Omental fat pad (tissue), 4 donors: ENCODE results near the gene CLBA1. TPM values are rescaled to one million over a fixed set of nuclear protein-coding genes. Genes with fewer than 3 reads are reported as not detected.
A peak's percentile ranks its signal among the peaks of the same experiment; 100 is the strongest.

Experiments used
- ATAC-seq: fragments of 150-250 bp; one replicate; pipeline ENCODE4 v1.9.1; 2016; ENCODE audit warnings: mild to moderate bottlenecking, moderate library complexity; ENCODE audit not compliant: low FRiP score
- DNase-seq: peaks from one replicate; pipeline ENCODE4 v3.0.0-alpha.2; 2019; ENCODE audit warnings: low spot score
- total RNA-seq, 4 donors: library from RNA; depleted of rRNA; stranded (reverse); fragments of >200 nt; gene quantifications; one replicate each; pipeline ENCODE4 v1.1.0, GENCODE V29; 2016
- TF ChIP-seq, protein P1 (sequence below), 3 donors: fragments of 450-650 bp; IDR thresholded peaks; one replicate each; pipeline ENCODE4 v1.5.1; 2016 to 2017; ENCODE audit warnings: antibody characterized with exemption in 3 of 3, mild to moderate bottlenecking in 3 of 3, moderate library complexity in 2 of 3

CLBA1 gene
- 1 to 10 TPM; 2.5 to 6.1 (median 3.3) TPM for total RNA-seq

GRCh38 chr14:104985675-104986486 is at the start of gene CLBA1:
Gene CLBA1, plus strand, starts transcription at chr14:104985788. Its CDS starts 644 bp downstream, at chr14:104986432.
- DNase-seq: no peak
- peak; percentile 82 for ATAC-seq
- TF ChIP-seq, protein P1, sequence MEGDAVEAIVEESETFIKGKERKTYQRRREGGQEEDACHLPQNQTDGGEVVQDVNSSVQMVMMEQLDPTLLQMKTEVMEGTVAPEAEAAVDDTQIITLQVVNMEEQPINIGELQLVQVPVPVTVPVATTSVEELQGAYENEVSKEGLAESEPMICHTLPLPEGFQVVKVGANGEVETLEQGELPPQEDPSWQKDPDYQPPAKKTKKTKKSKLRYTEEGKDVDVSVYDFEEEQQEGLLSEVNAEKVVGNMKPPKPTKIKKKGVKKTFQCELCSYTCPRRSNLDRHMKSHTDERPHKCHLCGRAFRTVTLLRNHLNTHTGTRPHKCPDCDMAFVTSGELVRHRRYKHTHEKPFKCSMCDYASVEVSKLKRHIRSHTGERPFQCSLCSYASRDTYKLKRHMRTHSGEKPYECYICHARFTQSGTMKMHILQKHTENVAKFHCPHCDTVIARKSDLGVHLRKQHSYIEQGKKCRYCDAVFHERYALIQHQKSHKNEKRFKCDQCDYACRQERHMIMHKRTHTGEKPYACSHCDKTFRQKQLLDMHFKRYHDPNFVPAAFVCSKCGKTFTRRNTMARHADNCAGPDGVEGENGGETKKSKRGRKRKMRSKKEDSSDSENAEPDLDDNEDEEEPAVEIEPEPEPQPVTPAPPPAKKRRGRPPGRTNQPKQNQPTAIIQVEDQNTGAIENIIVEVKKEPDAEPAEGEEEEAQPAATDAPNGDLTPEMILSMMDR (IDR thresholded peaks at IDR 0.05): no peak

DNA sequence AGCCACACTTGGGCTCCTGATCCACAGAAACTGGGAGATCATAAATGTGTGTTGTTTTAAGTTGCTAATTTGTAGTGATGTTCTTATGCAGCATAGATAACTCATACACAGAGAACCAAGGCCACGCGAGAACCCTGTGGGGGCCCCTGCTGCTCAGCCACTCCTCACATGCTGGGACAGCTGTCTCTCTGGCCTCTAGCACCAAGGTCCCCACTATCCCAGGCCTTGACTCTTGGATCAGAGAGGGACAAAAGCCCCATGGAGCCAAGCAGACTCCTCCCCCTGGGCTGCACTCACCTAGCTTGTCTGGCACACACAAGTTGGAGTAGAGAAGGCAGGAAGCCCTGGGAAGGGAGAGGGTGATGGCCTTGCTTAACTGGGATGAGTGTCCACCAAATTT is 49.6 kb upstream of the CLBA1 start:
- TF ChIP-seq, protein P1 (IDR thresholded peaks at IDR 0.05): no peak
- DNase-seq (no peak), ATAC-seq (no peak)

DNA sequence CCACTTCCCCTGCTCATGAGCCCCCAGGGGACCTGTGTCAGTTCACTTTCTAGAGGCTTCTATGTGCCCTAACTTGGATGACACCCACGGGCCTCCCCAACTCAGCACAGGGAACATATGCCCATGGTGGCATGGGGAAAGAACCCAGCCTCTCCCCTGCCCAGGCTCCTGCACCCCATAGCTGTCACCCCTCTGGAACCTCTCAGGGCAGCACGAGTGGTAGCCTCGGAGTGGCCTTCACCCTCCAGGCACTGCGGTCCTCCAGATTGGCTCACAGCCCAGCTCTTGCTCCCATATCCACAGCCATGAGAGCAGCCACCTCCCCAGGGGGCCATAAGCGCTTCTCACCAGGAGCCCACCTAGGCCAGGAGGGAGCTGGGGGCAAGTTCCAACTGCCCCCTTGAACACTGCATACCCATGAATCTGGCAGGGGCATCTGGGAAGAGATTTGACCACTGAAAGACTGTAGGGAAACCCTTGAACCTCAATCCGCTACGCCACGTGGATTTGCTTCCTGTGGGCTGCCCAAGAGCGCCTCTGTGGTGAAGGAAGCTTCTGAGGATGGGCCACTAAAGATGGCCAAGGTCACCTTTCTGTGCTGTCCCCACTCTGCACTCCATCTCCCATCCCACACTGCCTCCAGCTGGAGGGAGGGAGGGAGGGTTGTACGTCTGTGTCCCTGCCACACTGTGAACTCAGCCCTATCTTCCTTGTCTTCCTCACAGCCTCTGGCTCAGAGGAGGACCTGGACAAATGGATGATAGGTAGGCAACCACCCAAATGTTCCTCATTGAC is 49.0 kb upstream of the CLBA1 start:
- ATAC-seq (no peak), DNase-seq (no peak)
- TF ChIP-seq, protein P1 (IDR thresholded peaks at IDR 0.05): no peak

GRCh38 chr14:104937161-104937560 is 48.4 kb upstream of the CLBA1 start:
- no peak for ATAC-seq
- DNase-seq: no peak
- TF ChIP-seq, protein P1 (IDR thresholded peaks at IDR 0.05): no peak

DNA sequence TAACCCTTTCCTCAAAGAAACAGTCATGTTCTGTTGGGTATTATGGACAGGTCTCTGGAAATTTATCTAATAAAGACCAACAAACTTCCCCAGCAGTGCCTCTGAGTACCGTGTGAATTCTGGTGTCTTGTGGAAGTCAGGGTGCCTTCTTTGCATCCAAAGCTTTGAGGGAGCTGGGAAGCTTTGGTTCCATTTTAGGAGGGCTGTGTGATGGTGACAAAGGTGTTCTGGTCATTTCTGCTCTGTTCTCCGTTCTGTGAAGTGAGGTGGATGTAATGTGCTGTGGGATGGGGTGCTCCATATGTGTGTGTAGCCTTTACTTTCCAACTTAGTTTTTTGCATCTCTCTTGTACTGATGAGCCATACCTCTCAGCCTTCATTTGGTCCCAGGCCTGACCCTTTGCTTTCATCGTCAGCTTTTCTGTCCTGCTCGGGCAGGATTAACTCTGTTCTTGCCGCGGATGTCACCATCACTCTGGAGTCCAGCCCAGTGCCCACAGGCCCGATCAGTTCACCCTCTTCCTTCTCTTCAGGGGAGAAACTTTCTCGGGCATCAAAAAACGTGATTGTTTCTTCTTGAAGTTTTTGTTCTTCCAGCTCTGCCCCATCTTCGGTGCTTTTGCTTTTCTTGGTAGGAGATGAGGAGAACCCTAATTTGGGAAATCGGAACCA is 47.8 kb upstream of the CLBA1 start:
- ATAC-seq (no peak), DNase-seq (no peak)
- TF ChIP-seq, protein P1 (IDR thresholded peaks at IDR 0.05): no peak

GRCh38 chr14:104938436-104938835 is 47.2 kb upstream of the CLBA1 start:
- TF ChIP-seq, protein P1 (IDR thresholded peaks at IDR 0.05): no peak
- DNase-seq (no peak), ATAC-seq (no peak)
